ENCODE measurements around the gene CFAP119.

Gene CFAP119

GRCh38 chr16:30737794-30738648, 23.8 kb downstream of the CFAP119 start:
- no peak for DNase-seq

GRCh38 chr16:30736995-30737793, 24.7 kb downstream of the CFAP119 start:
- DNase-seq: no peak

GRCh38 chr16:30731411-30731810, 30.5 kb downstream of the CFAP119 start:
- DNase-seq: no peak

- no peak for DNase-seq
Measured at GRCh38 chr16:30728899-30729672, 32.8 kb downstream of the CFAP119 start.

GRCh38 chr16:30728321-30728720, 33.5 kb downstream of the CFAP119 start:
- DNase-seq: no peak

- no peak for DNase-seq
Measured at GRCh38 chr16:30725418-30725792, 36.5 kb downstream of the CFAP119 start.

- DNase-seq: peak; percentile 21
Measured at GRCh38 chr16:30724641-30725417, 37.0 kb downstream of the CFAP119 start.

- DNase-seq: no peak
Measured at GRCh38 chr16:30723725-30724355, 38.0 kb downstream of the CFAP119 start.

- no peak for DNase-seq
Measured at GRCh38 chr16:30722916-30723315, 38.9 kb downstream of the CFAP119 start.

GRCh38 chr16:30722443-30722842, 39.4 kb downstream of the CFAP119 start:
- peak; percentile 30 for DNase-seq

GRCh38 chr16:30721606-30722005, 40.3 kb downstream of the CFAP119 start:
- DNase-seq: no peak

- DNase-seq: no peak
Measured at GRCh38 chr16:30721167-30721566, 40.7 kb downstream of the CFAP119 start.

- no peak for DNase-seq
Measured at GRCh38 chr16:30720694-30721093, 41.2 kb downstream of the CFAP119 start.

- no peak for DNase-seq
Measured at GRCh38 chr16:30720086-30720485, 41.8 kb downstream of the CFAP119 start.

- DNase-seq: peak; percentile 33
Measured at GRCh38 chr16:30715750-30716445, 46.0 kb downstream of the CFAP119 start.

- no peak for DNase-seq
Measured at GRCh38 chr16:30711712-30712111, 50.1 kb downstream of the CFAP119 start.

GRCh38 chr16:30710971-30711370, 50.9 kb downstream of the CFAP119 start:
- no peak for DNase-seq

Data from hematopoietic multipotent progenitor cell treated with erythropoietin and hydrocortisone succinate and interleukin-3 and kit ligand, for 6 days (in vitro differentiated cells).